SKM-1 (cell line): Measurements from ENCODE around the gene GRAMD1A.
"Not testable (repeated sequence)": the region's sequence is repeated elsewhere in the genome, so short reads cannot be mapped to it uniquely, and the experiment has no call there.

ENCODE experiments used
- DNase-seq: peaks from one replicate; lab custom pipeline; 2025; ENCODE audit not compliant: unreplicated experiment; lab: John Stamatoyannopoulos, UW

Gene GRAMD1A

GRCh38 chr19:35002037-35002535, 2.0 kb downstream of the GRAMD1A start:
- no peak for DNase-seq

GRCh38 chr19:35004517-35005255, 4.6 kb downstream of the GRAMD1A start:
- DNase-seq: no peak

GRCh38 chr19:35005256-35005977, 5.3 kb downstream of the GRAMD1A start:
- no peak for DNase-seq

- DNase-seq: not testable (repeated sequence)
Measured at GRCh38 chr19:35006007-35006341, 5.9 kb downstream of the GRAMD1A start.

GRCh38 chr19:35006342-35006998, 6.3 kb downstream of the GRAMD1A start:
- no peak for DNase-seq

- DNase-seq: no peak
Measured at GRCh38 chr19:35006999-35007365, 6.9 kb downstream of the GRAMD1A start.

GRCh38 chr19:35007427-35007826, 7.3 kb downstream of the GRAMD1A start:
- not testable (repeated sequence) for DNase-seq

GRCh38 chr19:35008891-35009341, 8.8 kb downstream of the GRAMD1A start:
- DNase-seq: no peak

GRCh38 chr19:35009424-35010415, 9.6 kb downstream of the GRAMD1A start:
- no peak for DNase-seq

- peak; percentile 7 for DNase-seq
Measured at GRCh38 chr19:35011091-35011689, 11.1 kb downstream of the GRAMD1A start.

GRCh38 chr19:35011737-35012682, 11.9 kb downstream of the GRAMD1A start:
- no peak for DNase-seq

- peak; percentile 13 for DNase-seq
Measured at GRCh38 chr19:35013041-35013819, 13.1 kb downstream of the GRAMD1A start.

GRCh38 chr19:35013820-35014754, 14.0 kb downstream of the GRAMD1A start:
- DNase-seq: peak; percentile 87

GRCh38 chr19:35014774-35015173, 14.7 kb downstream of the GRAMD1A start:
- not testable (repeated sequence) for DNase-seq

- DNase-seq: no peak
Measured at GRCh38 chr19:35015270-35015953, 15.3 kb downstream of the GRAMD1A start.

GRCh38 chr19:35015954-35016351, 15.8 kb downstream of the GRAMD1A start:
- no peak for DNase-seq

- no peak for DNase-seq
Measured at GRCh38 chr19:35017507-35017906, 17.4 kb downstream of the GRAMD1A start.
